Astrocyte (in vitro differentiated cells and primary cell): ENCODE measurements around the gene RNASE12. TPM values are rescaled to one million over a fixed set of nuclear protein-coding genes. Genes with fewer than 3 reads are reported as not detected.
"Not testable (repeated sequence)": the region's sequence is repeated elsewhere in the genome, so short reads cannot be mapped to it uniquely, and the experiment has no call there.

Experiments used
- DNase-seq: peaks from one replicate; pipeline ENCODE4 v3.0.0-alpha.2; 2010; ENCODE audit warnings: low read depth
- FAIRE-seq: peaks from 2 replicates; lab custom pipeline; 2011; peaks lifted over from hg19 to GRCh38; lab: Jason Lieb, UNC
- H2AFZ ChIP-seq: 2 replicates; pipeline ENCODE4 v1.6.0; 2012; ENCODE audit warnings: low read depth, low read length, inconsistent platforms
- H3K27ac ChIP-seq: 2 replicates; pipeline ENCODE4 v1.5.1; 2011; ENCODE audit warnings: low read depth, low read length, inconsistent platforms
- H3K27me3 ChIP-seq: 2 replicates; pipeline ENCODE4 v1.6.0; 2011; ENCODE audit warnings: low read length, inconsistent platforms; ENCODE audit not compliant: insufficient read depth
- H3K36me3 ChIP-seq: 2 replicates; pipeline ENCODE4 v1.5.1; 2011; ENCODE audit warnings: low read length, inconsistent platforms; ENCODE audit not compliant: insufficient read depth
- H3K4me1 ChIP-seq: 2 replicates; pipeline ENCODE4 v1.5.1; 2011; ENCODE audit warnings: low read length, inconsistent platforms; ENCODE audit not compliant: insufficient read depth
- H3K4me2 ChIP-seq: 2 replicates; pipeline ENCODE4 v1.6.0; 2012; ENCODE audit warnings: low read length, inconsistent platforms
- H3K4me3 ChIP-seq: 2 replicates; pipeline ENCODE4 v1.5.1; 2011; ENCODE audit warnings: low read depth, mild to moderate bottlenecking, low read length, inconsistent platforms; ENCODE audit not compliant: insufficient read depth
- H3K79me2 ChIP-seq: 2 replicates; pipeline ENCODE4 v1.6.0; 2012; ENCODE audit warnings: mild to moderate bottlenecking, low read length, inconsistent platforms; ENCODE audit not compliant: insufficient read depth
- H3K9ac ChIP-seq: 2 replicates; pipeline ENCODE4 v1.6.0; 2012; ENCODE audit warnings: mild to moderate bottlenecking, low read length, inconsistent platforms
- H3K9me3 ChIP-seq: 2 replicates; pipeline ENCODE4 v1.5.1; 2012; ENCODE audit warnings: low read depth, mild to moderate bottlenecking, low read length, inconsistent platforms; ENCODE audit not compliant: insufficient read depth
- H4K20me1 ChIP-seq: 2 replicates; pipeline ENCODE4 v1.6.0; 2012; ENCODE audit warnings: low read length, inconsistent platforms; ENCODE audit not compliant: insufficient read depth
- H3K27ac Mint-ChIP-seq: one replicate; pipeline ENCODE4 v1.8.0; 2021; ENCODE audit warnings: mild to moderate bottlenecking, mixed read lengths; ENCODE audit not compliant: unreplicated experiment
- H3K27me3 Mint-ChIP-seq: one replicate; pipeline ENCODE4 v1.8.0; 2021; ENCODE audit warnings: low read depth, mixed read lengths; ENCODE audit not compliant: unreplicated experiment
- H3K36me3 Mint-ChIP-seq: one replicate; pipeline ENCODE4 v1.8.0; 2021; ENCODE audit warnings: low read depth, mixed read lengths; ENCODE audit not compliant: unreplicated experiment
- H3K4me1 Mint-ChIP-seq: one replicate; pipeline ENCODE4 v1.8.0; 2021; ENCODE audit warnings: low read depth, mixed read lengths; ENCODE audit not compliant: unreplicated experiment
- H3K4me3 Mint-ChIP-seq: one replicate; pipeline ENCODE4 v1.8.0; 2021; ENCODE audit warnings: mild to moderate bottlenecking, moderate library complexity, mixed read lengths; ENCODE audit not compliant: unreplicated experiment
- H3K9me3 Mint-ChIP-seq: one replicate; pipeline ENCODE4 v1.8.0; 2021; ENCODE audit warnings: mild to moderate bottlenecking, mixed read lengths; ENCODE audit not compliant: unreplicated experiment
- EZH2 ChIP-seq: IDR thresholded peaks from 2 replicates; pipeline ENCODE4 v1.6.1; 2012; ENCODE audit warnings: mild to moderate bottlenecking, low read length, inconsistent platforms; ENCODE audit not compliant: insufficient read depth
- total RNA-seq: library from RNA; stranded (reverse); gene quantifications from 2 replicates; pipeline ENCODE4 v1.2.1, GENCODE V29; 2021
- TF ChIP-seq, protein P1 (sequence below): IDR thresholded peaks from 2 replicates; pipeline ENCODE4 v1.5.1; 2011; ENCODE audit warnings: low read depth, mild to moderate bottlenecking, inconsistent platforms, low read length, moderate library complexity; ENCODE audit not compliant: insufficient read depth

RNASE12 gene
- total RNA-seq, 1 donor from 2014 or later, result not detected

DNA sequence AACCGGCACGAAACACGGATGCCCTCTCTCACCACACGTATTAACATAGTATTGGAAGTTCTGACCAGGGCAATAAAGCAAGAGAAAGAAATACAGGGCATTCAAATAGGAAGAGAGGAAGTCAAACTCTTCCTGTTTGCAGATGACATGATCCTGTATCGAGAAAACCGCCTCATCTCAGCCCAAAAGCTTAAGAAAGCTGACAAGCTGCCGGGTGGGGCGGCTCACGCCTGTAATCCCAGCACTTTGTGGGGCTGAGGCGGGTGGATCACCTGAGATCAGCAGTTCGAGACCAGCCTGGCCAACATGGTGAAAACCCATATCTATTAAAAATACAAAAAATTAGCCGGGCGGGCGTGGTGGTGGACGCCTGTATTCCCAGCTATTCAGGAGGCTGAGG is 32.6 kb upstream of the RNASE12 start:
- H3K4me3 Mint-ChIP-seq, result peak overlapping the region; percentile 91
- Histone ChIP-seq H3K4me1 (peaks cover 10% of the 10 kb centered on the region), H3K27me3 (peaks cover 22% of the 10 kb centered on the region), H3K36me3 (no peaks in the 10 kb centered on the region), H3K4me2 (peak overlapping the region; percentile 99), H4K20me1 (peaks cover 3% of the 10 kb centered on the region), H3K27ac (no peak overlapping the region), H3K79me2 (no peaks in the 10 kb centered on the region), H3K4me3 (no peak overlapping the region), H3K9ac (no peak overlapping the region), H2AFZ (no peak overlapping the region), H3K9me3 (no peaks in the 10 kb centered on the region)
- H3K9me3 Mint-ChIP-seq, result no peaks in the 10 kb centered on the region
- no peaks in the 10 kb centered on the region for H3K36me3 Mint-ChIP-seq
- H3K27me3 Mint-ChIP-seq, result peaks cover 2% of the 10 kb centered on the region
- H3K4me1 Mint-ChIP-seq, result peaks cover 12% of the 10 kb centered on the region
- no peak for FAIRE-seq
- no peak for DNase-seq
- TF ChIP-seq EZH2, result no peak
- TF ChIP-seq, protein P1, sequence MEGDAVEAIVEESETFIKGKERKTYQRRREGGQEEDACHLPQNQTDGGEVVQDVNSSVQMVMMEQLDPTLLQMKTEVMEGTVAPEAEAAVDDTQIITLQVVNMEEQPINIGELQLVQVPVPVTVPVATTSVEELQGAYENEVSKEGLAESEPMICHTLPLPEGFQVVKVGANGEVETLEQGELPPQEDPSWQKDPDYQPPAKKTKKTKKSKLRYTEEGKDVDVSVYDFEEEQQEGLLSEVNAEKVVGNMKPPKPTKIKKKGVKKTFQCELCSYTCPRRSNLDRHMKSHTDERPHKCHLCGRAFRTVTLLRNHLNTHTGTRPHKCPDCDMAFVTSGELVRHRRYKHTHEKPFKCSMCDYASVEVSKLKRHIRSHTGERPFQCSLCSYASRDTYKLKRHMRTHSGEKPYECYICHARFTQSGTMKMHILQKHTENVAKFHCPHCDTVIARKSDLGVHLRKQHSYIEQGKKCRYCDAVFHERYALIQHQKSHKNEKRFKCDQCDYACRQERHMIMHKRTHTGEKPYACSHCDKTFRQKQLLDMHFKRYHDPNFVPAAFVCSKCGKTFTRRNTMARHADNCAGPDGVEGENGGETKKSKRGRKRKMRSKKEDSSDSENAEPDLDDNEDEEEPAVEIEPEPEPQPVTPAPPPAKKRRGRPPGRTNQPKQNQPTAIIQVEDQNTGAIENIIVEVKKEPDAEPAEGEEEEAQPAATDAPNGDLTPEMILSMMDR, result no peak
- H3K27ac Mint-ChIP-seq, result no peak overlapping the region

DNA sequence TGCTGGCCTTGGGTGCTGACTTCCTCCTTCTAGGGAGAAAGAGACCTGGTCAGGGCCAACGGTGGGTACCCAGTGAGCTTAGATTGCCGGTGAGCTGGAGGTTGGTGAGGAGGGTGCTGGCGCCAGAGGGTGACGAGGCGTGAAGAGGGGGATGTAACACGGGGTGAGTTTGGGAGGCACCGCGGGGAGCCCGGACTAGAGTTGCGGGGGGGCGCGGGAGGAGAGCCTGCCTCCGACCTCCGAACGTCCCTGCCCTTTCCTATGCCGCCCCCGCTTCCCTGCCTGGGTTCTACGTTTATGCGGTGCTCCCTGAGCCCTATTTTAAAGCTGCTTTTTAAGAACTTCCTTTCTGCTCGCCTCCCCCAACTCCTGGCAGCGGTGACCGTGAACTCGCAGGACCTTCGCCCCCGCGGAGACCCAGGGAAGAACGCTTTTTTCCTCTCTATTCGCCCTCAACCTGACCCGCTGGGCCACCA is 31.7 kb upstream of the RNASE12 start:
- FAIRE-seq (no peak), DNase-seq (no peak)
- TF ChIP-seq EZH2, result no peak
- TF ChIP-seq, protein P1, result no peak
- Histone ChIP-seq H3K4me2 (peak overlapping the region; percentile 15), H3K79me2 (no peaks in the 10 kb centered on the region), H3K27ac (no peak overlapping the region), H3K36me3 (no peaks in the 10 kb centered on the region), H4K20me1 (peaks cover 3% of the 10 kb centered on the region), H2AFZ (no peak overlapping the region), H3K27me3 (peaks cover 13% of the 10 kb centered on the region), H3K4me3 (no peak overlapping the region), H3K4me1 (peaks cover 10% of the 10 kb centered on the region), H3K9me3 (no peaks in the 10 kb centered on the region), H3K9ac (no peak overlapping the region)
- Mint-ChIP-seq H3K27ac (no peak overlapping the region), H3K4me3 (no peak overlapping the region), H3K9me3 (no peaks in the 10 kb centered on the region), H3K4me1 (peaks cover 6% of the 10 kb centered on the region), H3K36me3 (no peaks in the 10 kb centered on the region), H3K27me3 (peaks cover 2% of the 10 kb centered on the region)

DNA sequence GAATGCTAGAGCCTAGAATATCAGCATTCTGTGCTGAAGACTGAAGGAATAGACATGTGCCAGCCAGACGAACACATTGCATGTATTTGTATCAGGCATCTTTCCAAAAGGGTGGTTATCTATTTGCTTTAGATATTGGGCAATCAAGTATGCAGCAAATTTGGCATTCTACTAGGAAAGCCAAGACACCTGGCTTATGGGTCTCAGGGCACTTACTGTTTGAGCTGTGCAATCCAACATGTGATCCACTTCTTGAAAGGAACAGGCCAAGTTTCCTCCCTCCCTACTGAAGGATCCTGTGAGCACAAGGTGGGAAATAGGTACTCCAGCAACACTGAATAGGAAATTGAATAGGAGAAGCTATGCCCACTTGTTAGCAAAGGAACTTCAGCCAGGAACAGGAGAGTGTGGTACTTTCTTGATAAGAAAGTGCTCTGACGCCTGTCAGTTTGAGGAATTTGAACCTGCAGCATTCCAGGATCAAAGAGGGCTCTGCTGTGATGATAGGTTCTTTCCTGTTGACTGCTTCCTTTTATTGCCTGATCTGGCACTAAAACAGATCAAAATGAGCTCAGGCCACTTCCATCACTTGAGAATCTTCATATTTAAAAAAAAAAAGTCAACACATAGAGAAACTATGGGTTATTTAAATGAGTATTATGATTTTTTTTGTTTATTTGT is 29.8 kb upstream of the RNASE12 start:
- Histone ChIP-seq H3K27ac (no peak overlapping the region), H4K20me1 (peaks cover 3% of the 10 kb centered on the region), H3K9ac (no peak overlapping the region), H3K4me1 (peaks cover 10% of the 10 kb centered on the region), H3K27me3 (peaks cover 4% of the 10 kb centered on the region), H3K36me3 (no peaks in the 10 kb centered on the region), H3K4me2 (no peak overlapping the region), H3K4me3 (no peak overlapping the region), H3K79me2 (no peaks in the 10 kb centered on the region), H2AFZ (no peak overlapping the region), H3K9me3 (no peaks in the 10 kb centered on the region)
- FAIRE-seq (no peak), DNase-seq (no peak)
- H3K9me3 Mint-ChIP-seq, result no peaks in the 10 kb centered on the region
- H3K36me3 Mint-ChIP-seq, result no peaks in the 10 kb centered on the region
- TF ChIP-seq EZH2, result no peak
- TF ChIP-seq, protein P1, result no peak
- H3K4me3 Mint-ChIP-seq, result no peak overlapping the region
- peaks cover 2% of the 10 kb centered on the region for H3K27me3 Mint-ChIP-seq
- H3K27ac Mint-ChIP-seq, result no peak overlapping the region
- no peaks in the 10 kb centered on the region for H3K4me1 Mint-ChIP-seq

DNA sequence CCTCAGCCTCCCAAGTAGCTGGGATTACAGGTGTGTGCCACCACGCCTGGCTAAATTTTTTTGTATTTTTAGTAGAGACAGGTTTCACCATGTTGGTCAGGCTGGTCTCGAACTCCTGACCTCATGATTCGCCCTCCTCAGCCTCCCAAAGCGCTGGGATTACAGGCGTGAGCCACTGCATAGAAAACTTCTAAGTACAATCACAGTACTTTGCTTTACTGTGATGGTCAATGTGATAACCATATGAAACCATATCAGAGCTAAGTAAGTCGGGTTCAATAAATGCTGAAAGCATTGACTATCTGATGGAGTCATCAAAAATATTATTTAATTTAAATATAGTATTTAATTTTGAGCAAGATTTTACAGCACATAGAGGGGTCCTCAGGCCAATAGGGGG is 28.5 kb upstream of the RNASE12 start:
- H3K36me3 Mint-ChIP-seq, H3K27me3 ChIP-seq, H3K9ac ChIP-seq, FAIRE-seq, H3K27me3 Mint-ChIP-seq, H3K27ac ChIP-seq, DNase-seq, H3K9me3 Mint-ChIP-seq, H3K4me3 ChIP-seq, H3K36me3 ChIP-seq, H3K4me2 ChIP-seq, H3K4me3 Mint-ChIP-seq, H3K9me3 ChIP-seq, H3K79me2 ChIP-seq, H3K27ac Mint-ChIP-seq, H3K4me1 Mint-ChIP-seq, H2AFZ ChIP-seq, H3K4me1 ChIP-seq, H4K20me1 ChIP-seq: not testable (repeated sequence)
